Stimulated activated memory B cell treated with anti-CD40 and anti-IgM and Interleukin-4, amounts not matched to agents 10 μg/mL and 1 μg/mL and 100 μg/mL, for 72 hours (primary cell): ENCODE measurements around the gene OSBPL6.
"Not testable (repeated sequence)": the region's sequence is repeated elsewhere in the genome, so short reads cannot be mapped to it uniquely, and the experiment has no call there.

Source experiments
- ATAC-seq: fragments of 150-1000 bp; cut with Tn5 transposase; 2 replicates; pipeline ENCODE4 v1.10.0; 2021
- H3K27ac Mint-ChIP-seq: one replicate; pipeline ENCODE4 v1.8.0; 2022; ENCODE audit warnings: mild to moderate bottlenecking, mixed read lengths
- H3K27me3 Mint-ChIP-seq: one replicate; pipeline ENCODE4 v1.8.0; 2022; ENCODE audit warnings: mixed read lengths
- H3K36me3 Mint-ChIP-seq: one replicate; pipeline ENCODE4 v1.8.0; 2022; ENCODE audit warnings: mixed read lengths
- H3K4me1 Mint-ChIP-seq: one replicate; pipeline ENCODE4 v1.8.0; 2022; ENCODE audit warnings: mixed read lengths
- H3K4me3 Mint-ChIP-seq: one replicate; pipeline ENCODE4 v1.8.0; 2022; ENCODE audit warnings: mild to moderate bottlenecking, moderate library complexity, mixed read lengths
- H3K9me3 Mint-ChIP-seq: one replicate; pipeline ENCODE4 v1.8.0; 2022; ENCODE audit warnings: mixed read lengths

The OSBPL6 gene

GRCh38 chr2:178344121-178344520 lies 149.8 kb downstream of the OSBPL6 start:
- H3K4me3 Mint-ChIP-seq = no peak overlapping the region
- peaks cover 47% of the 10 kb centered on the region for H3K27me3 Mint-ChIP-seq
- ATAC-seq = no peak
- no peaks in the 10 kb centered on the region for H3K4me1 Mint-ChIP-seq
- no peaks in the 10 kb centered on the region for H3K9me3 Mint-ChIP-seq
- no peaks in the 10 kb centered on the region for H3K36me3 Mint-ChIP-seq
- no peak overlapping the region for H3K27ac Mint-ChIP-seq

GRCh38 chr2:178345951-178346350 lies 151.6 kb downstream of the OSBPL6 start:
- Mint-ChIP-seq H3K9me3 (no peaks in the 10 kb centered on the region), H3K27ac (no peak overlapping the region), H3K36me3 (no peaks in the 10 kb centered on the region), H3K4me1 (no peaks in the 10 kb centered on the region), H3K27me3 (peaks cover 62% of the 10 kb centered on the region), H3K4me3 (no peak overlapping the region)
- no peak for ATAC-seq

GRCh38 chr2:178350051-178350450 lies 155.7 kb downstream of the OSBPL6 start:
- Mint-ChIP-seq H3K4me1 (no peaks in the 10 kb centered on the region), H3K9me3 (peaks cover 4% of the 10 kb centered on the region), H3K27ac (no peak overlapping the region), H3K27me3 (peaks cover 53% of the 10 kb centered on the region), H3K4me3 (no peak overlapping the region), H3K36me3 (no peaks in the 10 kb centered on the region)
- ATAC-seq = no peak

GRCh38 chr2:178357704-178358103 lies 163.4 kb downstream of the OSBPL6 start:
- not testable (repeated sequence) for H3K9me3 Mint-ChIP-seq, H3K27ac Mint-ChIP-seq, H3K36me3 Mint-ChIP-seq, H3K4me3 Mint-ChIP-seq, H3K27me3 Mint-ChIP-seq, H3K4me1 Mint-ChIP-seq, ATAC-seq

- Mint-ChIP-seq H3K36me3 (no peaks in the 10 kb centered on the region), H3K4me1 (no peaks in the 10 kb centered on the region), H3K4me3 (no peak overlapping the region), H3K27me3 (peaks cover 14% of the 10 kb centered on the region), H3K9me3 (peaks cover 4% of the 10 kb centered on the region), H3K27ac (no peak overlapping the region)
- ATAC-seq = no peak
Measured at GRCh38 chr2:178359192-178359912, 165.0 kb downstream of the OSBPL6 start.

GRCh38 chr2:178361588-178361987 lies 167.3 kb downstream of the OSBPL6 start:
- Mint-ChIP-seq H3K4me3 (no peak overlapping the region), H3K27me3 (peaks cover 11% of the 10 kb centered on the region), H3K36me3 (no peaks in the 10 kb centered on the region), H3K27ac (no peak overlapping the region), H3K9me3 (peaks cover under 1% of the 10 kb centered on the region), H3K4me1 (no peaks in the 10 kb centered on the region)
- no peak for ATAC-seq

GRCh38 chr2:178363252-178363651 lies 168.9 kb downstream of the OSBPL6 start:
- H3K4me3 Mint-ChIP-seq = no peak overlapping the region

GRCh38 chr2:178365116-178365515 lies 170.8 kb downstream of the OSBPL6 start:
- Mint-ChIP-seq H3K9me3 (no peaks in the 10 kb centered on the region), H3K27me3 (peaks cover 11% of the 10 kb centered on the region), H3K4me3 (no peak overlapping the region), H3K36me3 (no peaks in the 10 kb centered on the region), H3K27ac (no peak overlapping the region), H3K4me1 (no peaks in the 10 kb centered on the region)
- no peak for ATAC-seq

More at GRCh38 chr2:178363252-178363651, 168.9 kb downstream of the OSBPL6 start:
- Mint-ChIP-seq H3K27ac (no peak overlapping the region), H3K36me3 (no peaks in the 10 kb centered on the region), H3K4me1 (no peaks in the 10 kb centered on the region), H3K27me3 (peaks cover 11% of the 10 kb centered on the region), H3K9me3 (no peaks in the 10 kb centered on the region)
- no peak for ATAC-seq

- no peaks in the 10 kb centered on the region for H3K9me3 Mint-ChIP-seq
- H3K27ac Mint-ChIP-seq = no peak overlapping the region
- no peak overlapping the region for H3K4me3 Mint-ChIP-seq
- no peaks in the 10 kb centered on the region for H3K36me3 Mint-ChIP-seq
- no peak for ATAC-seq
- H3K4me1 Mint-ChIP-seq = no peaks in the 10 kb centered on the region
- H3K27me3 Mint-ChIP-seq = peaks cover 11% of the 10 kb centered on the region
Measured at GRCh38 chr2:178366412-178366811, 172.1 kb downstream of the OSBPL6 start.

GRCh38 chr2:178367344-178367743 lies 173.0 kb downstream of the OSBPL6 start:
- H3K36me3 Mint-ChIP-seq = no peaks in the 10 kb centered on the region
- peaks cover 11% of the 10 kb centered on the region for H3K27me3 Mint-ChIP-seq
- H3K4me1 Mint-ChIP-seq = no peaks in the 10 kb centered on the region
- no peaks in the 10 kb centered on the region for H3K9me3 Mint-ChIP-seq
- H3K27ac Mint-ChIP-seq = no peak overlapping the region
- no peak for ATAC-seq
- H3K4me3 Mint-ChIP-seq = no peak overlapping the region

- H3K4me1 Mint-ChIP-seq = no peaks in the 10 kb centered on the region
- H3K27me3 Mint-ChIP-seq = peaks cover 42% of the 10 kb centered on the region
- no peak overlapping the region for H3K27ac Mint-ChIP-seq
- ATAC-seq = no peak
- H3K4me3 Mint-ChIP-seq = no peak overlapping the region
- H3K36me3 Mint-ChIP-seq = no peaks in the 10 kb centered on the region
- no peaks in the 10 kb centered on the region for H3K9me3 Mint-ChIP-seq
Measured at GRCh38 chr2:178374865-178375264, 180.6 kb downstream of the OSBPL6 start.

- no peak overlapping the region for H3K4me3 Mint-ChIP-seq
- ATAC-seq = no peak
- no peaks in the 10 kb centered on the region for H3K9me3 Mint-ChIP-seq
- H3K27me3 Mint-ChIP-seq = peaks cover 42% of the 10 kb centered on the region
- no peak overlapping the region for H3K27ac Mint-ChIP-seq
- H3K36me3 Mint-ChIP-seq = no peaks in the 10 kb centered on the region
- no peaks in the 10 kb centered on the region for H3K4me1 Mint-ChIP-seq
Measured at GRCh38 chr2:178377046-178377445, 182.7 kb downstream of the OSBPL6 start.

GRCh38 chr2:178379162-178380004 lies 185.1 kb downstream of the OSBPL6 start:
- ATAC-seq = no peak
- Mint-ChIP-seq H3K27me3 (peaks cover 42% of the 10 kb centered on the region), H3K36me3 (no peaks in the 10 kb centered on the region), H3K9me3 (no peaks in the 10 kb centered on the region), H3K4me1 (no peaks in the 10 kb centered on the region), H3K27ac (no peak overlapping the region), H3K4me3 (no peak overlapping the region)

- no peak overlapping the region for H3K27ac Mint-ChIP-seq
- no peaks in the 10 kb centered on the region for H3K36me3 Mint-ChIP-seq
- H3K4me1 Mint-ChIP-seq = no peaks in the 10 kb centered on the region
- H3K4me3 Mint-ChIP-seq = no peak overlapping the region
- ATAC-seq = no peak
- H3K9me3 Mint-ChIP-seq = no peaks in the 10 kb centered on the region
- H3K27me3 Mint-ChIP-seq = peaks cover 36% of the 10 kb centered on the region
Measured at GRCh38 chr2:178380763-178381162, 186.5 kb downstream of the OSBPL6 start.

GRCh38 chr2:178383718-178384117 lies 189.4 kb downstream of the OSBPL6 start:
- Mint-ChIP-seq H3K27ac (no peak overlapping the region), H3K4me3 (no peak overlapping the region), H3K4me1 (no peaks in the 10 kb centered on the region), H3K9me3 (no peaks in the 10 kb centered on the region), H3K36me3 (no peaks in the 10 kb centered on the region), H3K27me3 (peaks cover 9% of the 10 kb centered on the region)
- no peak for ATAC-seq
